Mucosa of descending colon (tissue), 3 donors: ENCODE results near the gene PPP3CA. TPM values are rescaled to one million over a fixed set of nuclear protein-coding genes. Genes with fewer than 3 reads are reported as not detected.
A peak's percentile ranks its signal among the peaks of the same experiment; 100 is the strongest.
"Not testable (repeated sequence)": the region's sequence is repeated elsewhere in the genome, so short reads cannot be mapped to it uniquely, and the experiment has no call there.

Experiments used
- ATAC-seq: fragments of 200-7000 bp; cut with Tn5 transposase; one replicate; pipeline ENCODE4 v1.9.1; 2020; ENCODE audit warnings: mild to moderate bottlenecking, moderate library complexity
- DNase-seq, 3 donors: peaks; one replicate each; pipeline ENCODE4 v3.0.0-alpha.2; 2020
- H3K36me3 ChIP-seq: fragments of 200-600 bp; one replicate; pipeline ENCODE4 v1.8.0; 2021; ENCODE audit warnings: low read depth, mild to moderate bottlenecking
- H3K4me1 ChIP-seq: fragments of 200-600 bp; one replicate; pipeline ENCODE4 v1.8.0; 2021; ENCODE audit warnings: low read depth, mild to moderate bottlenecking
- H3K4me3 ChIP-seq: fragments of 200-600 bp; one replicate; pipeline ENCODE4 v1.8.0; 2021; ENCODE audit warnings: mild to moderate bottlenecking
- H3K9me3 ChIP-seq: fragments of 200-600 bp; one replicate; pipeline ENCODE4 v1.8.0; 2021; ENCODE audit warnings: mild to moderate bottlenecking
- intact Hi-C, 2 donors: fragments of 100-400 bp; cut with DNase I in 1 of 2; cut with micrococcal nuclease in 1 of 2; formaldehyde crosslinking; loops; one replicate each; pipeline versions ENCODE4 v1.11.0 to v1.11.1; 2022; cut with DNase I, micrococcal nuclease
- total RNA-seq, 3 donors: library from RNA; stranded (reverse); fragmentation: NEBNext Ultra II Directional in 2 of 3; extraction: Animal tissue kit (Norgen Biotek cat#: 25700) in 2 of 3; gene quantifications; one replicate each; pipeline versions ENCODE4 v1.2.1 to v1.2.4, GENCODE V29; 2021 to 2023
- TF ChIP-seq, protein P1 (sequence below): fragments of 200-600 bp; IDR thresholded peaks from one replicate; pipeline ENCODE4 v1.8.0; 2022; ENCODE audit warnings: antibody characterized with exemption, mild to moderate bottlenecking
- donor health status: DM: no; HTN: no; CAD: no; lungs with moderate emphysema.
- donor health status: DM: no; HTN: no; CAD: no.
- donor health status: DM: no; HTN: yes; CAD: no.

Gene PPP3CA
- total RNA-seq, 3 donors from 2014 or later, result 38.3 to 47.6 (median 40.4) TPM

GRCh38 chr4:101183666-101184373, 163.5 kb downstream of the PPP3CA start:
- peak; percentile 85 for ATAC-seq
- no peak for DNase-seq
- intact Hi-C loops, result loop anchor here in 1 of 2 donors (5.0 kb wide), 1 partner anchor 163 kb away; the partner anchor contains the start of gene PPP3CA
- Histone ChIP-seq H3K4me3 (no peak overlapping the region), H3K36me3 (no peaks in the 10 kb centered on the region), H3K9me3 (no peaks in the 10 kb centered on the region), H3K4me1 (peaks cover 11% of the 10 kb centered on the region)
- TF ChIP-seq, protein P1, sequence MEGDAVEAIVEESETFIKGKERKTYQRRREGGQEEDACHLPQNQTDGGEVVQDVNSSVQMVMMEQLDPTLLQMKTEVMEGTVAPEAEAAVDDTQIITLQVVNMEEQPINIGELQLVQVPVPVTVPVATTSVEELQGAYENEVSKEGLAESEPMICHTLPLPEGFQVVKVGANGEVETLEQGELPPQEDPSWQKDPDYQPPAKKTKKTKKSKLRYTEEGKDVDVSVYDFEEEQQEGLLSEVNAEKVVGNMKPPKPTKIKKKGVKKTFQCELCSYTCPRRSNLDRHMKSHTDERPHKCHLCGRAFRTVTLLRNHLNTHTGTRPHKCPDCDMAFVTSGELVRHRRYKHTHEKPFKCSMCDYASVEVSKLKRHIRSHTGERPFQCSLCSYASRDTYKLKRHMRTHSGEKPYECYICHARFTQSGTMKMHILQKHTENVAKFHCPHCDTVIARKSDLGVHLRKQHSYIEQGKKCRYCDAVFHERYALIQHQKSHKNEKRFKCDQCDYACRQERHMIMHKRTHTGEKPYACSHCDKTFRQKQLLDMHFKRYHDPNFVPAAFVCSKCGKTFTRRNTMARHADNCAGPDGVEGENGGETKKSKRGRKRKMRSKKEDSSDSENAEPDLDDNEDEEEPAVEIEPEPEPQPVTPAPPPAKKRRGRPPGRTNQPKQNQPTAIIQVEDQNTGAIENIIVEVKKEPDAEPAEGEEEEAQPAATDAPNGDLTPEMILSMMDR, result no peak

GRCh38 chr4:101183221-101183620, 164.1 kb downstream of the PPP3CA start:
- DNase-seq, result no peak
- intact Hi-C loops, result loop anchor here in 1 of 2 donors (5.0 kb wide), 1 partner anchor 164 kb away; the partner anchor contains the start of gene PPP3CA
- H3K4me3 ChIP-seq, result no peak overlapping the region
- no peak for ATAC-seq
- H3K36me3 ChIP-seq, result no peaks in the 10 kb centered on the region
- peaks cover 11% of the 10 kb centered on the region for H3K4me1 ChIP-seq
- TF ChIP-seq, protein P1, result no peak
- no peaks in the 10 kb centered on the region for H3K9me3 ChIP-seq

GRCh38 chr4:101182688-101183087, 164.6 kb downstream of the PPP3CA start:
- intact Hi-C loops, result loop anchor here in 1 of 2 donors (5.0 kb wide), 1 partner anchor 165 kb away; the partner anchor contains the start of gene PPP3CA
- H3K9me3 ChIP-seq, DNase-seq, ATAC-seq, H3K36me3 ChIP-seq, H3K4me3 ChIP-seq: not testable (repeated sequence)
- peaks cover 11% of the 10 kb centered on the region for H3K4me1 ChIP-seq

DNA sequence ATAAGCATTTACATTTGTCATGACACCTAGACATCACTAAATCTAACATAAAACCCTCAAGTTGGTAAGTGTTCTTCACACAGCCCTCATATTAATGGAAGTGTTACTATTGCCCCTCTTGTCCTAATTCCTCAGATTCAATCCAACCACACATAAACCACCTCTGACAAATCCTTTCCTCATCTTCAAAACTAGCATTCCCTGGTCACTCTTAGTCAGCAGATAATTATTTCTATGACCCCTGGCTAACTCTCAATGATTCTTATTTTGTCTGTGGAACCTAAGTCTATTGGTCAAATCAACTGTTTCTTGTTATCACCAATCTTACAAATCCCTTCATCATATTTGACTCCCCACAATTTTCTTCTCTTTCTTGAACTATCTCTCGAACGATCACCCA, 168.6 kb downstream of the PPP3CA start:
- no peak for DNase-seq
- ATAC-seq, result no peak
- Histone ChIP-seq H3K9me3 (no peaks in the 10 kb centered on the region), H3K4me3 (no peak overlapping the region), H3K4me1 (peaks cover 12% of the 10 kb centered on the region), H3K36me3 (no peaks in the 10 kb centered on the region)
- intact Hi-C loops, result no loop called here
- TF ChIP-seq, protein P1, result no peak

GRCh38 chr4:101177154-101177553, 170.2 kb downstream of the PPP3CA start:
- no peak for ATAC-seq
- intact Hi-C loops, result no loop called here

More at GRCh38 chr4:101177154-101177553, 170.2 kb downstream of the PPP3CA start:
- Histone ChIP-seq H3K4me3 (no peak overlapping the region), H3K4me1 (peaks cover 9% of the 10 kb centered on the region), H3K9me3 (no peaks in the 10 kb centered on the region), H3K36me3 (no peaks in the 10 kb centered on the region)
- no peak for DNase-seq
- TF ChIP-seq, protein P1, result no peak
